ENCODE results near the gene EPB41L4B. TPM values are rescaled to one million over a fixed set of nuclear protein-coding genes. Genes with fewer than 3 reads are reported as not detected.
A peak's percentile ranks its signal among the peaks of the same experiment; 100 is the strongest.
"Not testable (repeated sequence)": the region's sequence is repeated elsewhere in the genome, so short reads cannot be mapped to it uniquely, and the experiment has no call there.

EPB41L4B gene
- polyA plus RNA-seq, 6 donors from 2014 or later, result not detected

- no peak for ATAC-seq (ENCODE audit: low read depth in 2 of 2)
- no peak for DNase-seq
- H3K36me3 Mint-ChIP-seq, result no peaks in the 10 kb centered on the region
- no peaks in the 10 kb centered on the region for H3K4me1 Mint-ChIP-seq
- peaks cover 0 to 11% (median 8%) of the 10 kb centered on the region in 3 donors for H3K27me3 Mint-ChIP-seq
- peak overlapping the region in 1 of 6 donors; percentile 13 for H3K27ac Mint-ChIP-seq
- H3K9me3 Mint-ChIP-seq, result no peaks in the 10 kb centered on the region
- H3K4me3 Mint-ChIP-seq, result no peak overlapping the region
Observed at GRCh38 chr9:109139851-109140250, 181.0 kb downstream of the EPB41L4B start.

GRCh38 chr9:109138421-109138820 lies 182.4 kb downstream of the EPB41L4B start:
- Mint-ChIP-seq H3K9me3 (no peaks in the 10 kb centered on the region), H3K4me3 (no peak overlapping the region), H3K27ac (no peak overlapping the region), H3K27me3 (peaks cover 0 to 8% (median 4%) of the 10 kb centered on the region in 3 donors), H3K4me1 (no peaks in the 10 kb centered on the region), H3K36me3 (no peaks in the 10 kb centered on the region)
- ATAC-seq (ENCODE audit: low read depth in 2 of 2) (no peak), DNase-seq (no peak)

GRCh38 chr9:109134167-109134578 lies 186.7 kb downstream of the EPB41L4B start:
- no peaks in the 10 kb centered on the region for H3K36me3 Mint-ChIP-seq
- no peak for DNase-seq
- H3K4me1 Mint-ChIP-seq, result no peaks in the 10 kb centered on the region
- H3K27me3 Mint-ChIP-seq, result peaks cover 0 to 4% (median 0%) of the 10 kb centered on the region in 3 donors
- no peaks in the 10 kb centered on the region for H3K9me3 Mint-ChIP-seq
- no peak overlapping the region for H3K27ac Mint-ChIP-seq
- no peak overlapping the region for H3K4me3 Mint-ChIP-seq
- ATAC-seq (ENCODE audit: low read depth in 2 of 2), result no peak

GRCh38 chr9:109133533-109133932 lies 187.3 kb downstream of the EPB41L4B start:
- no peaks in the 10 kb centered on the region for H3K4me1 Mint-ChIP-seq
- peaks cover 0 to 4% (median 0%) of the 10 kb centered on the region in 3 donors for H3K27me3 Mint-ChIP-seq
- H3K4me3 Mint-ChIP-seq, result no peak overlapping the region
- no peaks in the 10 kb centered on the region for H3K9me3 Mint-ChIP-seq
- no peak for DNase-seq
- H3K27ac Mint-ChIP-seq, result no peak overlapping the region
- ATAC-seq (ENCODE audit: low read depth in 2 of 2), result no peak
- no peaks in the 10 kb centered on the region for H3K36me3 Mint-ChIP-seq

- DNase-seq (no peak), ATAC-seq (ENCODE audit: low read depth in 2 of 2) (no peak)
- Mint-ChIP-seq H3K36me3 (no peaks in the 10 kb centered on the region), H3K27me3 (peaks cover 0 to 4% (median 0%) of the 10 kb centered on the region in 3 donors), H3K4me1 (no peaks in the 10 kb centered on the region), H3K4me3 (no peak overlapping the region), H3K9me3 (no peaks in the 10 kb centered on the region), H3K27ac (no peak overlapping the region)
Observed at GRCh38 chr9:109132567-109133021, 188.3 kb downstream of the EPB41L4B start.

- H3K36me3 Mint-ChIP-seq, result no peaks in the 10 kb centered on the region
- no peak overlapping the region for H3K4me3 Mint-ChIP-seq
- no peak for DNase-seq
- H3K27ac Mint-ChIP-seq, result peak overlapping the region in 1 of 6 donors; percentile 2
- ATAC-seq (ENCODE audit: low read depth in 2 of 2), result no peak
- no peaks in the 10 kb centered on the region for H3K9me3 Mint-ChIP-seq
- no peaks in the 10 kb centered on the region for H3K4me1 Mint-ChIP-seq
- no peaks in the 10 kb centered on the region for H3K27me3 Mint-ChIP-seq
Observed at GRCh38 chr9:109129470-109130197, 191.2 kb downstream of the EPB41L4B start.

GRCh38 chr9:109126671-109127070 lies 194.2 kb downstream of the EPB41L4B start:
- not testable (repeated sequence) for H3K27ac Mint-ChIP-seq; H3K27me3 Mint-ChIP-seq; H3K4me1 Mint-ChIP-seq; ATAC-seq (ENCODE audit: low read depth in 2 of 2); H3K9me3 Mint-ChIP-seq; DNase-seq; H3K4me3 Mint-ChIP-seq; H3K36me3 Mint-ChIP-seq

GRCh38 chr9:109124121-109124520 lies 196.7 kb downstream of the EPB41L4B start:
- no peaks in the 10 kb centered on the region for H3K27me3 Mint-ChIP-seq
- ATAC-seq (ENCODE audit: low read depth in 2 of 2) (no peak), DNase-seq (no peak)
- no peaks in the 10 kb centered on the region for H3K36me3 Mint-ChIP-seq
- no peak overlapping the region for H3K27ac Mint-ChIP-seq
- H3K4me1 Mint-ChIP-seq, result peaks cover 0 to 5% (median 4%) of the 10 kb centered on the region in 3 donors
- H3K4me3 Mint-ChIP-seq, result no peak overlapping the region
- H3K9me3 Mint-ChIP-seq, result no peaks in the 10 kb centered on the region

- ATAC-seq (ENCODE audit: low read depth in 2 of 2), result no peak
- Mint-ChIP-seq H3K4me3 (no peak overlapping the region), H3K4me1 (peaks cover 8 to 15% (median 14%) of the 10 kb centered on the region in 3 donors), H3K27me3 (no peaks in the 10 kb centered on the region), H3K36me3 (no peaks in the 10 kb centered on the region), H3K27ac (no peak overlapping the region), H3K9me3 (no peaks in the 10 kb centered on the region)
- no peak for DNase-seq
Observed at GRCh38 chr9:109122726-109123621, 197.9 kb downstream of the EPB41L4B start.

Other genes starting within 250 kb of the EPB41L4B start
- 10 to 100 TPM; 11.6 to 34.3 (median 15.9) TPM for gene TMEM245, start 201.1 kb downstream of the EPB41L4B start, polyA plus RNA-seq (ENCODE audit: low read depth in 6 of 6)
- not detected for gene FRRS1L, start 153.8 kb downstream of the EPB41L4B start, polyA plus RNA-seq (ENCODE audit: low read depth in 6 of 6)
- not detected for gene PTPN3, start 177.2 kb upstream of the EPB41L4B start, polyA plus RNA-seq (ENCODE audit: low read depth in 6 of 6)

All from naive B cell (primary cell).